Measurements from ENCODE around the gene FBXO45.

DNA sequence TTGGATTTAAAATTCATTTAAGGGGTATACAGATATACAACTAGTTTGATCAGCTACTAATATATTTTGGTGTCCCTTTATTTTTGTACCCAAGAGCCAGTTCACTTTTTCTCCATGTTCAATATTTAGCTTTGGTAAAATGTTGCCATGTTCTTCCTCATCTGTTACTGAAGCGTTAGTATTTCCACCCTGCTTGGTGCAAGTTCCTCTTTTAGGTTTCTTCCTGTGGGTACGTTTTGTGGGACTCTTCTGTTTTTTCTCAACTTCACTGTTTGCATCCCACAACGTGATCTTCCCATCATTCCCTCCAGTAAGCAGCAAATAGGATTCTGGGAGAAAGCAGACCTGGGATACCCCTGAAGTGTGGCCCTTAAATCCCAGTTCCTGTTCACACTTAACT is 14.3 kb upstream of the FBXO45 start:
- TF ChIP-seq, protein P1, sequence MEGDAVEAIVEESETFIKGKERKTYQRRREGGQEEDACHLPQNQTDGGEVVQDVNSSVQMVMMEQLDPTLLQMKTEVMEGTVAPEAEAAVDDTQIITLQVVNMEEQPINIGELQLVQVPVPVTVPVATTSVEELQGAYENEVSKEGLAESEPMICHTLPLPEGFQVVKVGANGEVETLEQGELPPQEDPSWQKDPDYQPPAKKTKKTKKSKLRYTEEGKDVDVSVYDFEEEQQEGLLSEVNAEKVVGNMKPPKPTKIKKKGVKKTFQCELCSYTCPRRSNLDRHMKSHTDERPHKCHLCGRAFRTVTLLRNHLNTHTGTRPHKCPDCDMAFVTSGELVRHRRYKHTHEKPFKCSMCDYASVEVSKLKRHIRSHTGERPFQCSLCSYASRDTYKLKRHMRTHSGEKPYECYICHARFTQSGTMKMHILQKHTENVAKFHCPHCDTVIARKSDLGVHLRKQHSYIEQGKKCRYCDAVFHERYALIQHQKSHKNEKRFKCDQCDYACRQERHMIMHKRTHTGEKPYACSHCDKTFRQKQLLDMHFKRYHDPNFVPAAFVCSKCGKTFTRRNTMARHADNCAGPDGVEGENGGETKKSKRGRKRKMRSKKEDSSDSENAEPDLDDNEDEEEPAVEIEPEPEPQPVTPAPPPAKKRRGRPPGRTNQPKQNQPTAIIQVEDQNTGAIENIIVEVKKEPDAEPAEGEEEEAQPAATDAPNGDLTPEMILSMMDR (IDR thresholded peaks at IDR 0.05) = no peak
- no peak for TF ChIP-seq POLR2A (IDR thresholded peaks at IDR 0.05)

Data from heart left ventricle (tissue), 13 donors.